Osteoblast (primary cell): Measurements from ENCODE around the gene CTBP2. TPM values are rescaled to one million over a fixed set of nuclear protein-coding genes. Genes with fewer than 3 reads are reported as not detected.

Source experiments
- DNase-seq: peaks from one replicate; pipeline ENCODE4 v3.0.0; 2011; ENCODE audit warnings: low spot score, mixed read lengths; ENCODE audit not compliant: insufficient read length; ENCODE audit errors: missing footprints
- H2AFZ ChIP-seq: 2 replicates; pipeline ENCODE4 v1.6.0; 2011; ENCODE audit warnings: mild to moderate bottlenecking, low read length
- H3K27ac ChIP-seq: 2 replicates; pipeline ENCODE4 v1.5.1; 2011; ENCODE audit warnings: mild to moderate bottlenecking, low read depth, low read length, moderate library complexity
- H3K27me3 ChIP-seq: 2 replicates; pipeline ENCODE4 v1.6.0; 2012; ENCODE audit warnings: mild to moderate bottlenecking, control low read depth, inconsistent platforms, low read length, moderate library complexity; ENCODE audit not compliant: insufficient read depth
- H3K36me3 ChIP-seq: 2 replicates; pipeline ENCODE4 v1.5.1; 2011; ENCODE audit warnings: mild to moderate bottlenecking, low read length, control low read depth, moderate library complexity; ENCODE audit not compliant: insufficient read depth
- H3K4me1 ChIP-seq: 2 replicates; pipeline ENCODE4 v1.5.1; 2011; ENCODE audit warnings: mild to moderate bottlenecking, low read length, control low read depth, moderate library complexity; ENCODE audit not compliant: insufficient read depth
- H3K4me2 ChIP-seq: 2 replicates; pipeline ENCODE4 v1.6.0; 2011; ENCODE audit warnings: mild to moderate bottlenecking, low read length; ENCODE audit not compliant: insufficient read depth
- H3K4me3 ChIP-seq: fragments of 200-600 bp; sonication (generic); 3 replicates; pipeline ENCODE4 v1.5.1; 2012; ENCODE audit warnings: mild to moderate bottlenecking, low read length, inconsistent platforms; ENCODE audit not compliant: insufficient read depth
- H3K79me2 ChIP-seq: 2 replicates; pipeline ENCODE4 v1.6.0; 2012; ENCODE audit warnings: mild to moderate bottlenecking, low read length, control low read depth, inconsistent platforms; ENCODE audit not compliant: insufficient read depth
- H3K9me3 ChIP-seq: 2 replicates; pipeline ENCODE4 v1.5.1; 2011; ENCODE audit warnings: low read depth, low read length, control low read depth
- H4K20me1 ChIP-seq: 2 replicates; pipeline ENCODE4 v1.6.0; 2012; ENCODE audit warnings: mild to moderate bottlenecking, low read length, control low read depth; ENCODE audit not compliant: insufficient read depth
- CTCF ChIP-seq: IDR thresholded peaks from 2 replicates; pipeline ENCODE4 v1.5.1; 2011; ENCODE audit warnings: mild to moderate bottlenecking, low read depth, low read length, moderate library complexity; ENCODE audit errors: extremely low read depth
- total RNA-seq: library from RNA; depleted of rRNA; stranded (reverse); fragments of >200 nt; gene quantifications from 2 replicates; pipeline ENCODE4 v1.2.3, GENCODE V29; 2012

The CTBP2 gene
- total RNA-seq, 1 donor: 65.9 TPM

- Histone ChIP-seq H4K20me1 (peaks cover 57% of the 10 kb centered on the region), H3K36me3 (peaks cover 14% of the 10 kb centered on the region)
Observed at GRCh38 chr10:125022671-125023070, 137.7 kb downstream of the CTBP2 start.

GRCh38 chr10:125021686-125022344 is 138.5 kb downstream of the CTBP2 start:
- Histone ChIP-seq H3K27ac (no peak overlapping the region), H3K9me3 (no peaks in the 10 kb centered on the region), H2AFZ (no peak overlapping the region), H3K27me3 (no peaks in the 10 kb centered on the region), H3K4me2 (no peak overlapping the region), H4K20me1 (peaks cover 59% of the 10 kb centered on the region), H3K79me2 (peaks cover 87% of the 10 kb centered on the region), H3K36me3 (peaks cover 12% of the 10 kb centered on the region), H3K4me1 (peaks cover 4% of the 10 kb centered on the region), H3K4me3 (no peak overlapping the region)
- no peak for DNase-seq
- TF ChIP-seq CTCF: no peak

More at GRCh38 chr10:125022671-125023070, 137.7 kb downstream of the CTBP2 start:
- no peak for DNase-seq
- H3K27me3 ChIP-seq: no peaks in the 10 kb centered on the region
- H3K9me3 ChIP-seq: no peaks in the 10 kb centered on the region
- TF ChIP-seq CTCF: no peak
- no peak overlapping the region for H3K4me3 ChIP-seq
- peaks cover 79% of the 10 kb centered on the region for H3K79me2 ChIP-seq
- H2AFZ ChIP-seq: no peak overlapping the region
- no peak overlapping the region for H3K4me2 ChIP-seq
- no peak overlapping the region for H3K27ac ChIP-seq
- no peaks in the 10 kb centered on the region for H3K4me1 ChIP-seq

- Histone ChIP-seq H3K4me2 (no peak overlapping the region), H3K79me2 (peaks cover 96% of the 10 kb centered on the region), H3K9me3 (no peaks in the 10 kb centered on the region), H3K4me1 (peaks cover 13% of the 10 kb centered on the region), H3K4me3 (no peak overlapping the region), H3K27ac (no peak overlapping the region), H4K20me1 (peaks cover 64% of the 10 kb centered on the region), H2AFZ (no peak overlapping the region), H3K36me3 (peaks cover 11% of the 10 kb centered on the region), H3K27me3 (no peaks in the 10 kb centered on the region)
- no peak for DNase-seq
- no peak for TF ChIP-seq CTCF
Observed at GRCh38 chr10:125020871-125021270, 139.5 kb downstream of the CTBP2 start.

GRCh38 chr10:125020386-125020785 is 140.0 kb downstream of the CTBP2 start:
- peaks cover 15% of the 10 kb centered on the region for H3K4me1 ChIP-seq
- no peak overlapping the region for H3K4me3 ChIP-seq
- no peak for DNase-seq
- no peak overlapping the region for H2AFZ ChIP-seq
- peaks cover 11% of the 10 kb centered on the region for H3K36me3 ChIP-seq
- no peak for TF ChIP-seq CTCF
- H3K27ac ChIP-seq: no peak overlapping the region
- no peak overlapping the region for H3K4me2 ChIP-seq
- H3K9me3 ChIP-seq: no peaks in the 10 kb centered on the region
- H3K27me3 ChIP-seq: no peaks in the 10 kb centered on the region
- H4K20me1 ChIP-seq: peaks cover 64% of the 10 kb centered on the region
- H3K79me2 ChIP-seq: peaks cover 97% of the 10 kb centered on the region
